Large intestine (tissue), 3 donors: ENCODE measurements around the gene KLC1. TPM values are rescaled to one million over a fixed set of nuclear protein-coding genes. Genes with fewer than 3 reads are reported as not detected.

Experiments used
- DNase-seq, 2 donors: peaks; one replicate each; pipeline versions ENCODE4 v3.0.0 to v3.0.0-alpha.2; 2013
- H3K27ac ChIP-seq: one replicate; pipeline ENCODE4 v1.5.1; 2013; ENCODE audit warnings: low read length
- H3K27me3 ChIP-seq: 2 replicates; pipeline ENCODE4 v1.6.1; 2013; ENCODE audit warnings: low read length; ENCODE audit not compliant: control insufficient read depth, insufficient read depth
- H3K36me3 ChIP-seq: 2 replicates; pipeline ENCODE4 v1.6.1; 2013; ENCODE audit warnings: low read length; ENCODE audit not compliant: control insufficient read depth, insufficient read depth
- H3K4me1 ChIP-seq: one replicate; pipeline ENCODE4 v1.6.1; 2013; ENCODE audit warnings: low read length; ENCODE audit not compliant: control insufficient read depth, insufficient read depth
- H3K4me3 ChIP-seq: one replicate; pipeline ENCODE4 v1.5.1; 2013; ENCODE audit warnings: low read length
- H3K9me3 ChIP-seq: one replicate; pipeline ENCODE4 v1.6.1; 2013; ENCODE audit warnings: mild to moderate bottlenecking, low read depth, low read length, moderate library complexity; ENCODE audit not compliant: control insufficient read depth
- WGBS: methylation state at CpG from one replicate; pipeline ENCODE4 v1.1.5; 2013; ENCODE audit warnings: low lambda C conversion rate; ENCODE audit not compliant: insufficient coverage; 5-methylcytosine and 5-hydroxymethylcytosine counted together
- polyA plus RNA-seq: library from polyadenylated mRNA; unstranded; fragments of 120-200 nt; gene quantifications from one replicate; pipeline ENCODE4 v1.2.1, GENCODE V29; 2013

Gene KLC1
- polyA plus RNA-seq, 1 donor = 115 TPM

- no peak for DNase-seq
- no peak overlapping the region for H3K27ac ChIP-seq
- no peaks in the 10 kb centered on the region for H3K9me3 ChIP-seq
- H3K27me3 ChIP-seq = no peaks in the 10 kb centered on the region
- H3K4me1 ChIP-seq = no peaks in the 10 kb centered on the region
- peaks cover 88% of the 10 kb centered on the region for H3K36me3 ChIP-seq
- whole genome bisulfite sequencing = no CpG with 5 or more reads among the region's 8 CpGs
- no peak overlapping the region for H3K4me3 ChIP-seq
These were observed 46.9 kb downstream of the KLC1 start for GRCh38 chr14:103675957-103676356.

DNA sequence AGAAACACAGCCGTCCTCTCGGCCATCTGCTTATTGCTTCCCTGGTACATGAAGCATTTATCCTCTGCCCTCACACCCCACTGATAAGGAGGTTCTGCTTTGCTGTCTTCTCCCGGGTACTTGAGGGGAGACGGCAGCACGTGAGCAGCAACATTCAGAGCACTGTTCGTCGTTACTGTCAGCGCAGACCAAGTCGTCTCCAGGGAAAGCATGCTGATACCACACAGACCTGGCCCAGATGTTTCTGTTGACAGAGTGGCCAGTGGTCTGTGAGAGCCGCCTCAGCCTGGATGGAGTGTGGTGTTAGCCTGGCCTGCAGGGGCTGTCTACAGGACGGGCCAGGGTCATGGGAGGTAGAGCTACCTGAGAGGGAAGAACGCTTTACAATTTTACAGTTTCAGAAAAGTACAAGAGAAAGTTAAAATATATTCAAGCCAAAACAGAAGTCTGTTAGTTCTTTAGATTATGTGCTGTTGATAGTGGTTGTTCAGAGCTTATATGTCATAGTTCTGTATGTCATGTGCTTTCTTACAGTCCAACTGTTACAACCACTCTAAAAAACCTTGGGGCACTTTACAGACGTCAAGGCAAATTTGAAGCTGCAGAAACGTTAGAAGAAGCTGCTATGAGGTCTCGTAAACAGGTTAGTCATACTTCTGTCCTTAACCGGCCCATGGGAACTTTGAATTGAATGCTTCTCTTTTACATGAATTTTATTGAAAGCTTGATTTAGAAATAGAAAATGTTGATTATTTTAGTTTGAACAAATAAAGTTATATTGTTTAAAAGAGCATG lies 48.1 kb downstream of the KLC1 start:
- Histone ChIP-seq H3K27me3 (no peaks in the 10 kb centered on the region), H3K36me3 (peaks cover 84% of the 10 kb centered on the region), H3K27ac (no peak overlapping the region), H3K4me3 (no peak overlapping the region), H3K4me1 (no peaks in the 10 kb centered on the region), H3K9me3 (no peaks in the 10 kb centered on the region)
- WGBS = 80% methylated on average over 4 of the region's 16 CpGs
- DNase-seq = no peak

DNA sequence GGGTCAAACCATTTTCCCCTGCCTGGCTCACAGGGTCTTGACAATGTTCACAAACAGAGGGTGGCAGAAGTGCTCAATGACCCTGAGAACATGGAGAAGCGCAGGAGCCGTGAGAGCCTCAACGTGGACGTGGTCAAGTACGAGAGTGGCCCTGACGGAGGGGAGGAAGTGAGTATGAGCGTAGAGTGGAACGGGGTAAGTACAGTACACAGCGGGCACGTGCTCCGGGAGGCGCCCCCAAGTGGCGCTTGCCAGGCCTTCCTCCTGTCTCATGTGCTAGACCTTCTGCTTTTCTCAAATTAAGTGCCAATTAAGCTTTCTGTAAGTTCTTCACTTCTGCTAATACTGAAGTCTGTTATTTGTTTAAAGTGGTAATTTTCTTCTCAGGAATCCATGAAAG lies 50.3 kb downstream of the KLC1 start:
- Histone ChIP-seq H3K9me3 (no peaks in the 10 kb centered on the region), H3K36me3 (peaks cover 87% of the 10 kb centered on the region), H3K4me3 (no peak overlapping the region), H3K27ac (no peak overlapping the region), H3K4me1 (no peaks in the 10 kb centered on the region), H3K27me3 (no peaks in the 10 kb centered on the region)
- DNase-seq = no peak
- no CpG with 5 or more reads among the region's 13 CpGs for WGBS

DNA sequence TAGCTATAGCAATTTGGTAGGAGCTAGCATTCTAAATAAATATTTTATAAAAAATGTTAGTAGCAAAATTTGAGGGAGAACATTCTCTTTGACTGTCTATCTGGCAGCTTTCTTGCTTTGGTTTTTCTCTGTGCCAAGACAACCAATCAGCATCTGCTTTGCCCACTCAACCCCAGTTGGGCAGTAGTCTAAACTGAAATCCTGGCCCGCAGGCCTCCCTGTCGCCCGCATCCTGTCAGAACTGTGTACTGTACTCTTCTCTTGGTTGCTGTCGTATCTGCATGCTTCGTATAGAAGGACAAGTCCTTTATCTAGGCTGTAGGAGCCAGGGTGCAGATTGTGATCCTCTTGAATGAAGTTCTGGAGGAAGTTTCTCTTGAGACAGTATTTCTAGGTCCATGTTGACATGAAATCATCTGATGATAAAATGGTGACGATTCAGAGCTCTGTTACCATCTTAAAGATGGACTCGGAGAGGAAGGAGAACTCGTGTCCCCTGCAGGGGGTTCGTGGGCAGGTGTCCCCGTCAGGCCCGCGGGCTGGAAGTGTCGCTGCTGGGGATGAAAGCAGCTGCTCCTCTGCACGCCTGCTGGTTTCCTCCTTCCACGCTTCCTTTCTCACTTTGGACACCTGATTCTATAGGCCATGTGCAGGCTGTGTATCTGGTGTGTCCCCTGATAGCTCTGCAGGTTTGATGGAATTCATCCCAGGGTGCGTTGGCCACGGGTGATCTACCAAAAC lies 51.6 kb downstream of the KLC1 start:
- Histone ChIP-seq H3K27ac (no peak overlapping the region), H3K4me1 (no peaks in the 10 kb centered on the region), H3K9me3 (no peaks in the 10 kb centered on the region), H3K36me3 (peaks cover 88% of the 10 kb centered on the region), H3K4me3 (no peak overlapping the region), H3K27me3 (no peaks in the 10 kb centered on the region)
- no peak for DNase-seq
- 80% methylated on average over 1 of the region's 17 CpGs for WGBS

DNA sequence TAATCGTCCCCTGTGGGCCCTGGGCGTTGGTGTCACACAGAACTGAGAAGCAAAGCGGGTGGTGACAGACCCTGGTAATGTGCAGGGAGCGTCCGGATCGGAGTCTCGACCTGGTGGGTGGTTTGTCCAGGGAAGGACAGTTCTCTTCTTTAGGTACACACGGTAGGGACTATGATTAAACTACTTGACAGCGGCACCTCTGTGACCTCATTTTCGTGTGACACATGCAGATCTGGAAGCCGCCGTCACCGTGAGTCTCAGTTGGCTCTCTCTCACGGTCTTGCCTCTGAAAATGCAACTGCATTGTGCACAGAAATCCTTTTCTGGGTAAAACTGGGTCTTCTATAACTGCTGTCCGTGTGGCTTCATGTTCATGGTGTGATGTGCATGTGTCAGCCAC lies 54.1 kb downstream of the KLC1 start:
- Histone ChIP-seq H3K9me3 (no peaks in the 10 kb centered on the region), H3K4me3 (no peak overlapping the region), H3K27me3 (no peaks in the 10 kb centered on the region), H3K36me3 (peaks cover 82% of the 10 kb centered on the region), H3K27ac (no peak overlapping the region), H3K4me1 (no peaks in the 10 kb centered on the region)
- no CpG with 5 or more reads among the region's 15 CpGs for WGBS
- no peak for DNase-seq

DNA sequence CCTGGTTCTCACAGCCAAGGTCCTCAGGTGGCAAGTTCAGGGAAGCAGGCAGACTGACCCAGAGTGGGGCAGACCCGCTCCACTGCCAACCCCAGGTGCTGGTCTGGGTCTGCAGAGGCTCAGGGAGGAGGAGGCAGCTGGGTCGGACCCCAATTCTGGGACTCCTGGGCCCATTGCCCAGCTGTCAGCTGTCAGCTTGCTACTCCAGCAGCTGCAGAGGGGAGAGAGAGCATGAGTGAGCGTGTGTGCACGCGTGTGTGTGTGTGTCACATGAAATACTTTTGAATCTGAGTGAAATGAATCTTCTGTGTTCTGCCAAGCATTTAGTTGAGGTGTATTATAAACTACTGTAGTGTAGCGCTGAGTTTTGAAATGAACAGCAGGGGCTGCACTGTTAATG lies 55.5 kb downstream of the KLC1 start:
- Histone ChIP-seq H3K36me3 (peaks cover 82% of the 10 kb centered on the region), H3K27ac (no peak overlapping the region), H3K4me3 (no peak overlapping the region), H3K9me3 (no peaks in the 10 kb centered on the region), H3K4me1 (no peaks in the 10 kb centered on the region), H3K27me3 (no peaks in the 10 kb centered on the region)
- DNase-seq = no peak
- 100% methylated on average over 1 of the region's 6 CpGs for WGBS

DNA sequence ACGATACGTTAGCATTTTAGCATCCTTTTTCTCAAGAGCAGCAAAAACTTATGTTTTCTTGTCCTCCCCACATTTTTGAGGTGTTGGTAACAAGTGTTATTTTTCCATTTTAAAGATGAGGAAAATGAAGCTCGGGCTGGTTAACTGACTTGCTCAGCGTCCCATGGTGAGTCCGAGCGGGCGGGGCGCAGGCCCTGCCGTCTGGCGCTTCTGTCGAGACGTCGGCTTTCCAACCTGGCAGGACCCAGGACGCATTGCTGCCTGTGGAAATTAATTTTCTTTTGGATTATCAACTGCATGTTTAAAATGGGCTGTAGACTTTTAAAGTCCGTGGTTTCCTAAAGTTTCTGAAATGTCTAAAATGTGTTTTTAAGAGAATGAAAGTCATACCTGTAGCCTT lies 55.9 kb downstream of the KLC1 start:
- Histone ChIP-seq H3K27ac (no peak overlapping the region), H3K36me3 (peaks cover 81% of the 10 kb centered on the region), H3K4me1 (no peaks in the 10 kb centered on the region), H3K9me3 (no peaks in the 10 kb centered on the region), H3K4me3 (no peak overlapping the region), H3K27me3 (no peaks in the 10 kb centered on the region)
- WGBS = 94% methylated on average over 7 of the region's 15 CpGs
- no peak for DNase-seq

- Histone ChIP-seq H3K9me3 (no peaks in the 10 kb centered on the region), H3K27me3 (no peaks in the 10 kb centered on the region), H3K36me3 (peaks cover 79% of the 10 kb centered on the region), H3K4me1 (no peaks in the 10 kb centered on the region), H3K27ac (no peak overlapping the region), H3K4me3 (no peak overlapping the region)
- 97% methylated on average over 6 of the region's 23 CpGs for WGBS
- DNase-seq = no peak
These were observed 56.5 kb downstream of the KLC1 start for GRCh38 chr14:103685276-103686211.

DNA sequence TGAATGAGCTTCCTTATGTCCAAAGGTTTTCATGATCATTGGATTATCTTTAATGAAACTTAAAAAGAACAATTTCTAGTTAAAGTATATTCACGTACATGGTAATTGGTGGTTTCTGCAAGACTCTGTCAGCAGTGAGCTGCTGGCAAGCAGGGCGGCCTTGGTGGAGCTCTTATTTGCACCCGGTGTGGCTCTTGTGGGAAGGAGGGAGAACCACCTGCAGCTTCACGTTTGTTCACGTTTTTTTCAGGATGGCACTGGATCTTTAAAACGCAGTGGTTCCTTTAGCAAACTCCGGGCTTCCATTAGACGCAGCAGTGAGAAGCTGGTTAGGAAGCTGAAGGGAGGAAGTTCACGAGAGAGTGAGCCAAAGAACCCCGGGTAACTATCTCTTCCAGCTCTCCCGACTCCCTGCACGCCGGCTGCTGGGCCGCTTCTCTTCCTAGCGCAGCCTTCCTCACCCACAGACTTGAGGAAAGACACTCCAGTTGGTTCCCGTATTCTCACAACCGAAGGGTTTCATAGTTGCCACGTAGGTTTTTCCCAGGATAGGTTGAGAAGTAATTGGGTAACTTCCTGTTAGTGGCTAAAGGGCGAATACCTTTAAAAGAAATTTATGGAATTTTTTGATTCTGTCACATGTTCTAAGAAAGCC lies 57.9 kb downstream of the KLC1 start:
- DNase-seq = no peak
- H3K27ac ChIP-seq = no peak overlapping the region
- H3K27me3 ChIP-seq = no peaks in the 10 kb centered on the region
- H3K9me3 ChIP-seq = no peaks in the 10 kb centered on the region
- H3K4me1 ChIP-seq = no peaks in the 10 kb centered on the region
- peaks cover 73% of the 10 kb centered on the region for H3K36me3 ChIP-seq
- 90% methylated on average over 3 of the region's 19 CpGs for WGBS
- H3K4me3 ChIP-seq = no peak overlapping the region

DNA sequence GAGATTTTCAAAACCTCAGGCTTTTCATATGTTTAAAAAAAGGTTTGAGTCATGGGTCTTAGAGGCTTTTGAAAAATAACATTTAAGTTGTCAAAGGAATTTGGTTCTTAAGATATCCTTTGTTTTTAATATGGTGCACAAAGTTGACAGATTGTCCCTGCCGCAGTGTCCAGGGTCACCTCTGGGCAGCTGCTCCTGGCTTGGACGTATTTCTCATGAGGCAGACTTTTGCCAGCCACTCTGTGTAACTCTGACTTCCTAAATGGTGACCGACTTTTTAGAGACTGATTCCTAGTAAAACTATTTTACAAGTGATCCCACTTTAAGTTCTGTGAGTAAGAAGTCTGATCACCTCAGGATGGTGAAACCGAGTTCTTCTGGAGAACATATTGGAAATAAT lies 58.7 kb downstream of the KLC1 start:
- DNase-seq = no peak
- Histone ChIP-seq H3K27me3 (no peaks in the 10 kb centered on the region), H3K4me3 (no peak overlapping the region), H3K4me1 (no peaks in the 10 kb centered on the region), H3K36me3 (peaks cover 72% of the 10 kb centered on the region), H3K9me3 (no peaks in the 10 kb centered on the region), H3K27ac (no peak overlapping the region)
- no CpG with 5 or more reads among the region's 4 CpGs for WGBS
